Activated naive CD8-positive, alpha-beta T cell (primary cell): ENCODE data around the gene CLPTM1L.
"Not testable (repeated sequence)": the region's sequence is repeated elsewhere in the genome, so short reads cannot be mapped to it uniquely, and the experiment has no call there.

Experiments
- H3K27ac Mint-ChIP-seq: one replicate; pipeline ENCODE4 v1.8.0; 2021; ENCODE audit warnings: mixed read lengths
- H3K27me3 Mint-ChIP-seq: one replicate; pipeline ENCODE4 v1.8.0; 2021; ENCODE audit warnings: mixed read lengths
- H3K36me3 Mint-ChIP-seq: one replicate; pipeline ENCODE4 v1.8.0; 2021; ENCODE audit warnings: mixed read lengths
- H3K4me1 Mint-ChIP-seq: one replicate; pipeline ENCODE4 v1.8.0; 2021; ENCODE audit warnings: low read depth, mixed read lengths
- H3K4me3 Mint-ChIP-seq: one replicate; pipeline ENCODE4 v1.8.0; 2021; ENCODE audit warnings: mild to moderate bottlenecking, mixed read lengths
- H3K9me3 Mint-ChIP-seq: one replicate; pipeline ENCODE4 v1.8.0; 2021; ENCODE audit warnings: low read depth, mixed read lengths

Gene CLPTM1L

DNA sequence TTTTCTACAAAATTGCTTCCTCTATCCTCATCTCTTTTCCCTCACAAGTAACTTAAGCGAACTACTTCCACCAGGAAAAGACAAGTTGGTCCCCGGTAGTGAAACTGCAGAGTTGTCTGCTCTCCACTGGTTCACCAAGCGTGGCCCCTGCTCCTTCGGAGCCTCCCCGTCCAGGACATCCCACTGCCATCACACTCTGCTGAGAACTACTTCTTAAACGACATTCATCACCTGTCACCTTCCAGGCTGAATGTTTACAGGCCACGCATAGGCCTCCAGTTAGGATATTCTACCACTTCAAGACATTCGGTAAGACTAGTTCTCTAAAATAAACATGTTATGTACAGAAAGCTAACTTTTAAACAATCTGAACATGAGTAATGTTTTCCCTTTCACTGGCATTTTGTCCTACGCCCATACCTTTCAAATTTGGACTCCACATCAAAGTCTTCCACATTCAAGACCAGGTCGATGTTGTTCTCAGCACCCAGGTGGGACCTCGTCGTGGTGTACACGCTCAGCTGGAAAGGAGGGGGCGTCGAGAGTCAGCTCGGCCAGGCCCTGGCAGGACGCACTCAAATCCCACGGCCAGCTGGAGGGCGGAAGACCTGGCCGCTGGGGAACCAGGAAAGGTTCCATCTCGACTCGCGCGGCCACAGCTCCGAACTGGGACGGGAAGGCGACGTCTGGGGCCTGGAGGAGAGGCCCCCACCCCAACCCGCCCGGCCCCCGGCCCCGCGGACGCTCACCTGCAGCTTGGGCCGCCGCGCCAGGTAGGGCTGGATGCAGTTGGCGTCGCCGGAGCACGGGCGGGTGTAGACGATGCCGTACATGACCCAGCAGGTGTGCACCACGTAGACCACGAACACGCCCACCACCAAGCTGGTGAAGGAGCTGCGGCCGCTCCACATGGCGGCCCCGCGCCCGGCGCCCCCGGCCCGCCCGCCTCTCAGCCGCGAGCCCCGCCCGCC, 683 bp downstream of the CLPTM1L start:
- H3K27ac Mint-ChIP-seq, result peak overlapping the region; percentile 87
- H3K36me3 Mint-ChIP-seq, result peaks cover 10% of the 10 kb centered on the region
- no peaks in the 10 kb centered on the region for H3K27me3 Mint-ChIP-seq
- H3K9me3 Mint-ChIP-seq, result no peaks in the 10 kb centered on the region
- peaks cover 32% of the 10 kb centered on the region for H3K4me1 Mint-ChIP-seq
- H3K4me3 Mint-ChIP-seq, result peak overlapping the region; percentile 97

DNA sequence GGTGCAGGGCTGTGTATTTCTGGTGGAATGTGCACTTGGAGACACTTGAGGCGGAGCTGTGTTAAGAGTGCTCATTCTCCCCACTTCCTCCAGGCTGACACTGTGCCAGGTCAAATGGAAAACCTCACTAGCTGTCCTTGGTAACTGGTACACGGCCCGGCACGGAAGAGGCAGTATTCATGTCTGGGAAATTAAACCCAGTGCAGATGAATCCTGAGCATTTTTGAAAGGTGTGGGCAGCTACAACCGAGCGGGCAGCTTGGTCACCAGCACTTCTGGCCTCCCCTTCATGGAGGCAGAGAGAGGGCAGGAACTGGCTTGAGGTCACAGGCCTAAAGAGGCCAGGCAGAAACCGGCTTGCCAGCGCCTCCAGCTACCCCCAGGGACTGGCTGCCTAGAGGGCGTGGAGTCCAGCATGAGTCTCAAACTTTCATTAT, 1.6 kb downstream of the CLPTM1L start:
- Mint-ChIP-seq H3K4me1 (peaks cover 32% of the 10 kb centered on the region), H3K27me3 (no peaks in the 10 kb centered on the region), H3K36me3 (peaks cover 10% of the 10 kb centered on the region), H3K9me3 (no peaks in the 10 kb centered on the region), H3K4me3 (peak overlapping the region; percentile 97), H3K27ac (no peak overlapping the region)

- H3K4me3 Mint-ChIP-seq, result peak overlapping the region; percentile 97
- peaks cover 32% of the 10 kb centered on the region for H3K4me1 Mint-ChIP-seq
- not testable (repeated sequence) for H3K27me3 Mint-ChIP-seq, H3K36me3 Mint-ChIP-seq, H3K9me3 Mint-ChIP-seq, H3K27ac Mint-ChIP-seq
Measured at GRCh38 chr5:1342711-1343110, 2.2 kb downstream of the CLPTM1L start.

DNA sequence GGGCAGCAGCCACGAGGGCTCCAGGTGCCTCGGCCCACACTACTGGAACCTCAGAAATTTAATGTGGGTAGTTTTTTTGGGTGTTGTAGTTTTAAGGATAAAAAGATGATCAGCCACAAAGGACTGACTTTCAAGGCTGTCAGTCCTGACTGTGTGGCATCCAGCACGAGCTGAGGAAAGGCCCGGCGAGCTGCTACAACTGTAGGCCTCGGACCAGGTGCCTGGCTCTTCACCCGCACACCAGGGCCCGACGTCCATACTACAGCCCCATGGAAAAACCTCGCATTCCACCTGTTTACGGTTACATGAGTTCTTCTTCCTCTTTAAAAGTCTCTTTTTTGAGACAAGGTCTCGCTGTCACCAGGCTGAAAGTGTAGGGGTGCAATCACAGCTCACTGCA, 2.6 kb downstream of the CLPTM1L start:
- Mint-ChIP-seq H3K9me3 (no peaks in the 10 kb centered on the region), H3K4me1 (peaks cover 32% of the 10 kb centered on the region), H3K36me3 (peaks cover 10% of the 10 kb centered on the region)

DNA sequence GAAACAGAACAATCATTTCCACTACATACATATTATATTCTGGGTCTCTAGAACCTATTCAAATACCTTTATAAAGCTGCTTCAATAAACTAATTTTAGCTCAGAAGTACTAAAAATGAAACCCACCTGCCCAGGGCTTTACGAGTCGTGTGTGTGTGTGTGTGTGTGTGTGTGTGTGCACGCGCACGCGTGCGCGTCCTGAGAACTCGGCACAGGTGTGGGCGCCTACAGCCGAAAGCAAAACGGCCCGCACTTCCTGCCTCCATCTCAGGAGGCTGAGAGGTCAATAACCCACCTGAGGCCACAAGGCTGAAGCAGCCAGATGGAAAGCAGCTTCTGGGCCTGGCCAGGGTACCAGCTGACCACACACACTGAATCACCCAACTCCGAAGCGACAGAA, 3.0 kb downstream of the CLPTM1L start:
- H3K9me3 Mint-ChIP-seq, result no peaks in the 10 kb centered on the region
- H3K27ac Mint-ChIP-seq, result no peak overlapping the region
- H3K4me1 Mint-ChIP-seq, result peaks cover 33% of the 10 kb centered on the region
- no peaks in the 10 kb centered on the region for H3K27me3 Mint-ChIP-seq
- H3K36me3 Mint-ChIP-seq, result peaks cover 10% of the 10 kb centered on the region
- no peak overlapping the region for H3K4me3 Mint-ChIP-seq

More for the DNA sequence above, 2.6 kb downstream of the CLPTM1L start:
- no peak overlapping the region for H3K4me3 Mint-ChIP-seq
- H3K27ac Mint-ChIP-seq, result no peak overlapping the region
- H3K27me3 Mint-ChIP-seq, result no peaks in the 10 kb centered on the region

DNA sequence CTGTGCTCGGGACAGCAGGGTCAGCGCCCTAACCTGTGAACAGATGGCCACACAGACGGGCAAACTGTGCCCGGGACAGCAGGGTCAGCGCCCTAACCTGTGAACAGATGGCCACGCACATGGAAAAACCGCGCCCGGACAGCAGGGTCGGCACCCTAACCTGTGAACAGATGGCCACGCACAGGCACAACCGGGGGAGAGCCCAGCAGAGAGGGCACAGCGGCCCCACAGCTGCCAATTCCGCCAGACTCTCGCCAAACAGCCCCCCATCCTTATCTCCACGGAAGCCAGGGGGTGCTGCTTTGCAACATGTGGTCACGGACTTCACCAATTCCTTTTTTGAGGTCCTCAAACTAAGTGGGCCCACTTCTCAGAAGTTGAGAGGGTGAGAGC, 5.1 kb downstream of the CLPTM1L start:
- not testable (repeated sequence) for H3K9me3 Mint-ChIP-seq, H3K27me3 Mint-ChIP-seq, H3K4me3 Mint-ChIP-seq, H3K27ac Mint-ChIP-seq, H3K36me3 Mint-ChIP-seq
- peaks cover 33% of the 10 kb centered on the region for H3K4me1 Mint-ChIP-seq

GRCh38 chr5:1339139-1339817, 5.6 kb downstream of the CLPTM1L start:
- H3K4me3 Mint-ChIP-seq, H3K27ac Mint-ChIP-seq, H3K9me3 Mint-ChIP-seq, H3K27me3 Mint-ChIP-seq, H3K36me3 Mint-ChIP-seq: not testable (repeated sequence)
- peaks cover 33% of the 10 kb centered on the region for H3K4me1 Mint-ChIP-seq

DNA sequence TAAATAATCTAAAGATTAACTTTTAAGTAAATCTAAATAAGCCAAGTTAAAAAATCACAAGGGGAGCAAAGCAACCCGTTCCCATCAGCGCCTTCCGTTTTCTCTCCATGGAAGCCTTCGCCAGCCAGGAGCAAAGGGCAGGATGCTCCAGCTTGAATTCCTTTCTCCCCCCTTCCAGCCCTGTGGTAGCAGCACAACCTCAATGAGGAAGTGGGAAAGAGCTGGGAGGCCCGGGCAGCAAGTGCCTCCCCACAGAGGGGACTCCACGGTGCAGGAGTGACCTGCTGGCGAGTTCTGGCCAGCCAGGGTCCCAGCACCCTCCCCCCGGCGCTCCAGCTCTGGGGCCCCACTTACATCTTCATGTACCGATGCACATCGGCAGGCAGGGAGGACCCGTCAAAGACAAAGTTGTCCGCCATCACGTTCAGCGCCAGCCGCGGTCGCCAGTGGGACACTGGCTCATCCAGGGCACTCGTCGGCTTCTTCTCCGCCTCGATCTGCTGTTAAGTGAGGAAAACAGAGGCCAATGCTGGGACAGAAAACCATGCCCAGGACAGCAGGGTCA, 6.3 kb downstream of the CLPTM1L start:
- Mint-ChIP-seq H3K4me1 (peaks cover 26% of the 10 kb centered on the region), H3K27me3 (no peaks in the 10 kb centered on the region), H3K36me3 (peaks cover 6% of the 10 kb centered on the region), H3K9me3 (no peaks in the 10 kb centered on the region), H3K4me3 (no peak overlapping the region), H3K27ac (no peak overlapping the region)

GRCh38 chr5:1338196-1338490, 6.8 kb downstream of the CLPTM1L start:
- H3K4me3 Mint-ChIP-seq, result no peak overlapping the region
- H3K9me3 Mint-ChIP-seq, result no peaks in the 10 kb centered on the region
- no peak overlapping the region for H3K27ac Mint-ChIP-seq
- H3K36me3 Mint-ChIP-seq, result peaks cover 7% of the 10 kb centered on the region
- H3K4me1 Mint-ChIP-seq, result peaks cover 22% of the 10 kb centered on the region
- H3K27me3 Mint-ChIP-seq, result no peaks in the 10 kb centered on the region

GRCh38 chr5:1337489-1338195, 7.3 kb downstream of the CLPTM1L start:
- Mint-ChIP-seq H3K4me1 (peaks cover 21% of the 10 kb centered on the region), H3K4me3 (no peak overlapping the region), H3K9me3 (no peaks in the 10 kb centered on the region), H3K27me3 (no peaks in the 10 kb centered on the region), H3K36me3 (peaks cover 6% of the 10 kb centered on the region), H3K27ac (no peak overlapping the region)

DNA sequence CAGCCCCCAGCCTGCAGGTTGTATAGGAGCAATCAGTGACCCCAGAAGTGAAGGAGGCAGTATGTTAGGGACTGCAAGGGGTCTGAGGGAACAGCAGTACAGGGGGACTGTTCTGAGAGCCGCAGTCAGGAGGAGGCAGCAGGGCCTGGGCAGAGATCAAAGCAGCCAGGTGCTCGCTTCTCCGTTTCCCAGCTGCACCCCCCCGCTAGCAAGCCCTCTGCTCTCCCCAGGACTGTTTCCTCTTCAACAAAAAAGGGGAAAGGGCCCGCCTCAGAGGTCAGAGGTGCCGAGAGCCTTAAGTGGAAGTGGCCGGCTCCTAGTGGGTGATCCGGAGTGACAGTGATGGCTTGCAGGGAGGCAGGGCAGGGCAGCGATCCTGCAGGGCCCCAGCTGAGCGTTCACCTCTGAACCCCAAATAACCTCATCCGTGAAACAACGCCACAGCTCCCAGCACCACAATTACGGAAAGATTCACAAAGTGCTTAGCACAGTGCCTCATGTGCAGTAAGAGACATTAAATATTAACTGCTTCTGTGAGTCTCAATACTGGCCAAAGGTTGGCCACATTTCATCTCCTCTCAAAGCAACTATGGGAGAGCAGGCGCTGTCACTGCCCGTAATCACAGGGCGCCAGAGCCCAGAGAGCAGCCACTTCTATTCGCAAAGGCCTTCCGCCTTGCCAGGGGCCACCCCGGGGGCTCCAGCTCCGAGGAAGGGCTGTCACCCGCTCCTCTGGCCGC, 8.0 kb downstream of the CLPTM1L start:
- H3K27ac Mint-ChIP-seq, result no peak overlapping the region
- H3K36me3 Mint-ChIP-seq, result peaks cover 6% of the 10 kb centered on the region
- peaks cover 19% of the 10 kb centered on the region for H3K4me1 Mint-ChIP-seq
- no peaks in the 10 kb centered on the region for H3K27me3 Mint-ChIP-seq
- H3K4me3 Mint-ChIP-seq, result no peak overlapping the region
- H3K9me3 Mint-ChIP-seq, result no peaks in the 10 kb centered on the region

DNA sequence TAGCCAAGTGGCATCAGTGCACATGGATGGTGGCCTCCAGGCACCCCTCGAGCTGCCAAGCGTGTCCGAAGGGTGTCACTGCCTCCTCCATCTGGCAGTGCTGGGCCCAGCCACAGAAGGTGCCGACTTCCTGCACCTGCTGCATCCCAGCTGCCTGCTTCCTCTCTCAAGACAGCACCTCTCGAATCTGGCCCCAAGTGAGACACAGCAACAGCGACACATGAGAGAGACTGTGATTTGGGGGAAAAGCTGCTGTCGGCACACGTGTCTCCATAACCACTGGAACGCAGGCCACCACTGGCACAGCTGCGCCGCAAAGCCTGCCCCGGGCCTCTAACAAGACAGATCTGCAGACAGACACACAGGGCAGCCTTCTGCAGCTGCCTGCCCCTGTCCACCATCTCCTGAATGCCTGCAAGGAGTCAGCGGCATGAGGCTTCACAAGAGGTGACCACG, 8.8 kb downstream of the CLPTM1L start:
- no peaks in the 10 kb centered on the region for H3K9me3 Mint-ChIP-seq
- peaks cover 16% of the 10 kb centered on the region for H3K4me1 Mint-ChIP-seq
- H3K4me3 Mint-ChIP-seq, result no peak overlapping the region
- no peaks in the 10 kb centered on the region for H3K27me3 Mint-ChIP-seq
- H3K27ac Mint-ChIP-seq, result no peak overlapping the region
- H3K36me3 Mint-ChIP-seq, result peaks cover 4% of the 10 kb centered on the region

DNA sequence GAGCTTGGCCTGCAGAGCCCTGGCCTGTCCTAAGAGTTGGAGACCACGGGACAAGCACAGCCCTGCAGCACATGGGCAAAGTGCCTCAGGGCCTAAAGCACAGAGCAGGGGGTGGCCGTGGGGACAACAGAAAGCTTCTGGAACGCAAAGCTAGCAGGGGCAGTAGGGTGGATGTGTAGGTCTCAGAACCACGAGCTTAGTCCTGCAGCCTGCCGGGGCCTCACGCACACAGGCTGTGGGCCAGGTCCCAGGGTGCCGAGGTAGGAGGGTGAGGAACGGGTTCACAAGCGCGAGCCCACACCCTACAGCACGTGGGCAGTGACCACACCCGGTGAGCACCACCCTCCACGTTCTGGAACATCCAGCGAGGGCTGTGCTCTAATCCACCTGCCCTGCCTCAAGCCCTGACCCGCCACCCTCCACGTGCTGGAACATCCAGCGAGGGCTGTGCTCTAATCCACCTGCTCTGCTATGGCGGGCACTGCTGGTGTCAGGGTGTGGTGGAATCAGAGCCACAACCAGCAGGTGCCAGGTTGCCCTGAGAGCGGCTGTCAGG, 9.3 kb downstream of the CLPTM1L start:
- Mint-ChIP-seq H3K4me1 (peaks cover 14% of the 10 kb centered on the region), H3K36me3 (peaks cover 2% of the 10 kb centered on the region), H3K27ac (no peak overlapping the region), H3K4me3 (no peak overlapping the region), H3K9me3 (no peaks in the 10 kb centered on the region), H3K27me3 (no peaks in the 10 kb centered on the region)
